ENCODE data around the gene KIF1A.
"Not testable (repeated sequence)": the region's sequence is repeated elsewhere in the genome, so short reads cannot be mapped to it uniquely, and the experiment has no call there.

KIF1A gene

DNA sequence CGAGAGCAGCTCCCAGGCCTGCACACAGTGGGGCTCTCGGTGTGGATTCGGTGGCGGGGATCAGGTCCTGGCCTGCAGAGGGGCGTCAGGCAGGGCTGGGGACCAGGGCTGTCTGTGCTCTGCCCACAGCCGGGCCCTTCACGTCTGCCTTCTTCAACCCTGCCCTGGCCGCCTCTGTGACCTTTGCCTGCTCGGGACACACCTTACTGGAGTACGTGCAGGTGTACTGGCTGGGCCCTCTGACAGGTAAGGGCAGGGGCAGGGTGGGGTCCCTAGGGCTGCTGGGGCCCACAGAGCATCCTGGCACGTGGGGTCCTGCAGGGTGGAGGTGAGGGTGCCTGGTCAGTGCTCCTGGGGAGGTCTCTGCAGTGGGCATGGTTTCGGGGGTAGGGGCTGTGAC is 125.7 kb downstream of the KIF1A start:
- H3K4me3 ChIP-seq, H3K27ac ChIP-seq: not testable (repeated sequence)

GRCh38 chr2:240692583-240693561 is 127.1 kb downstream of the KIF1A start:
- H3K27ac ChIP-seq, H3K4me3 ChIP-seq: not testable (repeated sequence)

DNA sequence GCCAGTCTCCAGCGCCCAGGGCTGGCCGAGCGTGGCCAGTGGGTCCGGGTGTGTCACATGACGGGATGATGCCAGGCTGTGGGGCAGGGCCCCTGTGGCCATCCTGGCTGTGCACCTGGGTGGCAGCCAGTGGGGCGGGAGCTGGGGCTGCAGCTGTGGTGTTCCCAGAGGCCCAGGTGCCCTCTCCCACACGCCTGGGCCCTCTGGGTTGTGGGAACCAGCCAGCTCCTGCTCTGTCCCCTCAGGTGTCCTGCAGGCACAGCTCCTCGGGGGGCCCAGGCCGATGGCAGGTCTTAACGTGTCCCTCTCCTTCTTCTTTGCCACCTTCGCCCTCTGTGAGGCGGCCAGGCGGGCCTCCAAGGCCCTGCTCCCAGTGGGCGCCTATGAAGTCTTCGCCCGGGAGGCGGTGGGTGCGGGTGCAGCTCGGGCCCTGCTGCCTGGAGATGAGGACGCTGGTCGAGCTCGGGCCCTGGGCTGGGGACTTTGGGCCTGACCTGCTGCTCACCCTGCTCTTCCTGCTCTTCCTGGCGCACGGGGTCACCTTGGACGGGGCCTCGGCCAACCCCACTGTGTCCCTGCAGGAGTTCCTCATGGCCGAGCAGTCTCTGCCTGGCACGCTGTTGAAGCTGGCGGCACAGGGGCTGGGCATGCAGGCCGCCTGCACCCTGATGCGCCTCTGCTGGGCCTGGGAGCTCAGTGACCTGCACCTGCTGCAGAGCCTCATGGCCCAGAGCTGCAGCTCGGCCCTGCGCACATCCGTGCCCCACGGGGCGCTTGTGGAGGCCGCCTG is 128.2 kb downstream of the KIF1A start, which contains the start of gene AQP12A:
TSS of gene AQP12A (plus strand) at position 236 of the 790 bp plus-strand sequence. CDS start at position 284, 48 bp downstream.
- not testable (repeated sequence) for H3K4me3 ChIP-seq, H3K27ac ChIP-seq

- not testable (repeated sequence) for H3K4me3 ChIP-seq, H3K27ac ChIP-seq
Measured at GRCh38 chr2:240691075-240691427, 129.0 kb downstream of the KIF1A start.

DNA sequence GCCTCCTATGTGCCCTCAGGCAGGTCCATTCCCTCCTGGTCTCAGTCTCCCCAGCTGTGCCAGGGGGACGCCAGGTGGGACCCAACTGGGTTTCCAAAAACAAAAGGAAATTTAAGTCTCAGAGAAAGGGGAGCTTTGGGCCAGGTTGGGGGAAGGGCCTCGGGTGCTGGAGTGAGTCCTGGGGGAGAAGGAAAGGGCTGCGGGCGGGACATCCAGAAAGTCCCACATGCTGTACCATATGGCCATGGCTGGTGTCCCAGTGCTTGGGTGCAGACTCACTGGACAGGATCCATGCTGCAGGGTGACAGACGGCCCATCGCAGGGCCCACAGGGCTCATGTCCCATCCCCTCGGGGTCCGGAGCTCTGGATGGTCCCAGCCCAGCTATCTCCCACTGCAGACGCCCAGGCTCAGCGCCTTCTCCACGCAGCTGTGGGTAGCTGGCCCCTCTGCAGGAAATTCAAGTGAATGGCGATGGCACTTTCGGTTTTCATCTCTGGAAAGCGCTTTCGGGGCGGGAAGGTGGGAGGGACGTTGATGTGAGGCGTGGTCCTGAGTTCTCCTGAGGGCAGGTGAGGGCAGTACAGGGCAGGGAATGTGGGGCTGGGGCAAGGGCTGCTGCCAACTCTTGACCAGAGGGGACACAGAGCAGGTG is 129.5 kb downstream of the KIF1A start:
- not testable (repeated sequence) for H3K27ac ChIP-seq

GRCh38 chr2:240689975-240690374 is 130.0 kb downstream of the KIF1A start:
- no peak overlapping the region for H3K4me3 ChIP-seq
- H3K27ac ChIP-seq, result no peak overlapping the region

More for the DNA sequence above, 129.5 kb downstream of the KIF1A start:
- H3K4me3 ChIP-seq, result not testable (repeated sequence)

- no peak overlapping the region for H3K27ac ChIP-seq
- no peak overlapping the region for H3K4me3 ChIP-seq
Measured at GRCh38 chr2:240688553-240688919, 131.5 kb downstream of the KIF1A start.

DNA sequence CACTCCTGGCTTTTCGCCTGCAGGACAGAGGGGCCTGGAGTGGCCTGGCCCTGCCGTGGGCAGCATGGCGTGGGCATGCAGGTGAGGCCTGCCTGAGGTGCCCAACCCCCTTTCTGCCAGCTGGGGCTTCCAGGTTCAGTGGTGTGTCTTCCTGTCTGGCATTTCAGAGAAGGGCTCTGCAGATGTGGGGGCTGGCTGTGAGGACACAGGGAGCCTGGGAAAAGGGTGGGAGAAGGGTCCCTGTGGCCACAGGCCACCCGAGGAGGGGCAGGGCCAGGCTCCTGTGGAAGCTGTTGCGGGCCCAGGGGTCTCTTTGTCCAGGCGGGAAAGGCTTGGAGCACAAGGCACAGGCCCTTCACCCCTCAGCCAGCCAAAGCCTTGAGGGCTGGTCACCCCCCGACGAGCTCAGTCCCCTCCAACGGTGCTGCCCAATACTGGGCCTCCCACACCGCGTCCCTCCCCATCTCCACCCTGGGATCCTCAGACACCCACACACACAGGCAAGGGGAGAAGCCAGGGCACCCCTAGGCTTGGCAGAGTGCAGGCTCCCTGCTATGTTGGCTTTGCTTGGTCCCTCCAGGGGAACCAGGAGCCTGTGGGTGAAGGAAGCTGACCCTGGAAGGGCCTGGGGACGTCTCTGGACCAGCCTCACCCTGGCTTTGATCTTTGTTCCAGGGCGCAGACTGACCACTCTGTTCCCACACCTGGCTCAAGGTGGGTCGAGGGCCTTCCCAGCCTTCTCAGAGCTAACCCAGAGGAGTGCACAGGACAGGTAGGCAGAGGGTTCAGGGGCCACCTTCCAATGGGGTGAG is 132.1 kb downstream of the KIF1A start:
- Histone ChIP-seq H3K27ac (no peak overlapping the region), H3K4me3 (no peak overlapping the region)

DNA sequence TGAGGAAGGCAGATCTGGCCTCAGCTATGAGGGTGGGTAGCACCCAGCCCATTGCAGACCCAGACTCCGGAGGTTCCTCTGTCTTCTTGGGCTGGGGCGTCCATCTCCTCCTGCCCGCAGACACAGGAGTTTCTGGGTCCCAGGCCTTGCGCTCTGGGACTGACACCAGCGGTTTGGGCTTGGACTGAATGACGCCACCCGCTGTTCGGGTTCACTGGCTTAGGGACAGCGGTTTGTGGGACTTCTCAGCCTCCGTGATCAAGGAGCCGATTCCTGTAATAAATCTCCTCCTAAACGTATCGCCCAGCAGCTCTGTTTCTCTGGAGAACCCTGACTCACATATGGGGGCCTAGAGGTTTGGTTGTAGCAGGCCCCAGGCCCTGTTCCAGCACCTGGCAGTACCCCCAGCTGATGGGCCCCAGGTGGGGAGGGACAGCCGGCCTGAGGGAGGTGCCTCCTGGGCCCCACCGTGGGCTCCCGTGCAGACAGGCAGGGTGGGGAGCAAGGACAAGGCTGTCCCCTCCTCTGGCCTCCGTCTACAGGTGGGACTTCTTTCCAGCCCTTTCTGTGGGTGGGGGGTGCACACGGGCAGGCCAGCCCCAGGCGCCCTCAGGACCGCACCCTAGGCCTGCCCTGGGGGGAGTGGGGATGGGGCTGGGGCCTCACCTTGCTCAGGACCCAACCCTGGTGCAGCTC is 132.8 kb downstream of the KIF1A start:
- Histone ChIP-seq H3K27ac (no peak overlapping the region), H3K4me3 (no peak overlapping the region)

DNA sequence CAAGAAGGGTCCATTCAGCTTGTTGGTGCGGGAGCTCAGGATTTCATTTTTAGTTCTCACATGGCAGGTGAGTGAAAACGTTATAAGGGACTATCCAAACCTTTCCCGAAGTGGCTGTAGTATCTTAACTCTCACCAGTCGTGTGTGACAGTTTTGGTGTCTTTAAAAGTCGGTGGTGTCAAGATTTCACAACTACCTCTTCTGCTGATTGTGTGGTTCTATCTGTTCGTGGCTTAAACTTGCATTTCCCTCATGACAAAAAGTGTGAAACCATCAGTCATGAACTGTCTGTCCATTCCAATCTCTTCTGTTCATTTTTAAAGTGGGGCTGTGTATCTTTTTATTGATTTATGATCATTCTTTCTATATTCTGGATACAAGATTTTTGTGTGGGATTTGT is 133.6 kb downstream of the KIF1A start:
- no peak overlapping the region for H3K27ac ChIP-seq
- no peak overlapping the region for H3K4me3 ChIP-seq

DNA sequence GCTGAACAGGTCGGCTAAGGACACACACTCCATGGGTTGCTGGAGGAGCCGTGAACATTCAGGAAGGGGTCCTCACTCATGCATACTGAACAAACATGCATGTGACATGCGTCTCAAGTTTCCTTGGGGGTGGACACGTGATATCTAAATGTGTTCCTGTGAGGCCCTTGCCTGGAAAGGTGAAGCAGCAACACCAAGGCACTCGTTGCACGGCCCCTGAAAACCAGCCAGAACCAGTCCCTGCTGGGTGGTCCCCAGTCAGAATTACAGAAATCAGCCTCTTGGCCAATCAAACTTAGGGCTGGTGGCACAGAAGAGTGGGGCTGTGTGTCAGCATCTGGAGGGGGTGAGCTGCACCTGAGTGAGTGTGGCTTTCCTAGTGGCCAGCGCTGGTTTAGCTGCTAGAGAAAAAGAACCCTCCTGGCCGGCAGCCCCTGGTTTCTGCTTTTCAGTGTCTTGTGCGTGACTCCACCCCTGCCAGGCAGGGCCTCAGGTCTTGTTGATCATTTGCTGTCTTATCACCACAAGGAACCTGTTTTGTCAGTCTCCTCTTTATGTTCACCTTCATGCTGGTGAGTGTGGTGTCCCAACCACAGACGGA is 134.1 kb downstream of the KIF1A start:
- H3K27ac ChIP-seq, result no peak overlapping the region

DNA sequence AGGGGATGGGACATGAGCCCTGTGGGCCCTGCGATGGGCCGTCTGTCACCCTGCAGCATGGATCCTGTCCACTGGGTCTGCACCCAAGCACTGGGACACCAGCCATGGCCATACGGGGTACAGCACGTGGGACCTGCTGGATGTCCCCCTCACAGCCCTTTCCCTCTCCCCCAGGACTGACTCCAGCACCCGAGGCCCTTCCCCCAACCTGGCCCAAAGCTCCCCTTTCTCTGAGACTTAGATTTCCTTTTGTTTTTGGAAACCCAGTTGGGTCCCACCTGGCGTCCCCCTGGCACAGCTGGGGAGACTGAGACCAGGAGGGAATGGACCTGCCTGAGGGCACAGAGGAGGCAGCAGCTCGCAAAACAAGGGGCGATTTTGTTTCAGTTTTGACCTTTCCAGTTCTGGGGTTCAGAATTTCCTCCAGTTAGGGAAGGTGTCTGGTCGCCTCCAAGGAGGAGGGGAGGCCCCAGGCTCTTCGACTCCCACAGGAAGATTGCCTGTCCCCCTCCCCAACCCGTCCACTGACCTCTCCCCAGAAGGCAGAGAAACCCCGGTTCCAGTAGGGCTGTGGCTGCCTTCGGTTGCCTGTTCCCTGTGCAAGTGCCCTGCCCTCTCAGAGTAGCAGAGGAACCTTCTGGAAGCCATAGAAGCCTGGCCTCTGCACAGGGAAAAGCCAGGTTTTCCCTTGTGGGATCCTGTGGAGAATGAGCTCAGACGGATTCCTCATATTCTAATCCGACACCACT is 135.9 kb downstream of the KIF1A start:
- H3K4me3 ChIP-seq, H3K27ac ChIP-seq: not testable (repeated sequence)

More for the DNA sequence above, 134.1 kb downstream of the KIF1A start:
- no peak overlapping the region for H3K4me3 ChIP-seq

DNA sequence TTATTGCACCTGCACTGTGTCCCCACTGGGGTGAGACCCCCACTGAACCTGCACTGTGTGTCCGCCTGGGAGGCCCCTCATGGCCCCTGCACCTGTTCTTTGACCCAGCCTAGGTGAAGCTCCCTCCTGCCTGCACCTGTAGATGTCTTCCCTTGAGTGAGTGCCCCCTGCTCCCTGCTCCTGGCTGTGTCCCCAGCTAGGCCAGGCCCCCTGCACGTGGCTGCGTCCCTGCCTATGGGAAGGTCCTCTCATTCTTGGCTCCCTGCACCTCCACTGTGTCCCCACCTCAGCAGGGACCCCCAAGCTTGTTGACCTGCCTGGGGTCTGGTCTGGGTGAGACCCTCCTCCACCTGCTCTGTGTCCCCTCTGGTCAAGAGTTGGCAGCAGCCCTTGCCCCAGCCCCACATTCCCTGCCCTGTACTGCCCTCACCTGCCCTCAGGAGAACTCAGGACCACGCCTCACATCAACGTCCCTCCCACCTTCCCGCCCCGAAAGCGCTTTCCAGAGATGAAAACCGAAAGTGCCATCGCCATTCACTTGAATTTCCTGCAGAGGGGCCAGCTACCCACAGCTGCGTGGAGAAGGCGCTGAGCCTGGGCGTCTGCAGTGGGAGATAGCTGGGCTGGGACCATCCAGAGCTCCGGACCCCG is 136.6 kb downstream of the KIF1A start:
- H3K27ac ChIP-seq, H3K4me3 ChIP-seq: not testable (repeated sequence)

DNA sequence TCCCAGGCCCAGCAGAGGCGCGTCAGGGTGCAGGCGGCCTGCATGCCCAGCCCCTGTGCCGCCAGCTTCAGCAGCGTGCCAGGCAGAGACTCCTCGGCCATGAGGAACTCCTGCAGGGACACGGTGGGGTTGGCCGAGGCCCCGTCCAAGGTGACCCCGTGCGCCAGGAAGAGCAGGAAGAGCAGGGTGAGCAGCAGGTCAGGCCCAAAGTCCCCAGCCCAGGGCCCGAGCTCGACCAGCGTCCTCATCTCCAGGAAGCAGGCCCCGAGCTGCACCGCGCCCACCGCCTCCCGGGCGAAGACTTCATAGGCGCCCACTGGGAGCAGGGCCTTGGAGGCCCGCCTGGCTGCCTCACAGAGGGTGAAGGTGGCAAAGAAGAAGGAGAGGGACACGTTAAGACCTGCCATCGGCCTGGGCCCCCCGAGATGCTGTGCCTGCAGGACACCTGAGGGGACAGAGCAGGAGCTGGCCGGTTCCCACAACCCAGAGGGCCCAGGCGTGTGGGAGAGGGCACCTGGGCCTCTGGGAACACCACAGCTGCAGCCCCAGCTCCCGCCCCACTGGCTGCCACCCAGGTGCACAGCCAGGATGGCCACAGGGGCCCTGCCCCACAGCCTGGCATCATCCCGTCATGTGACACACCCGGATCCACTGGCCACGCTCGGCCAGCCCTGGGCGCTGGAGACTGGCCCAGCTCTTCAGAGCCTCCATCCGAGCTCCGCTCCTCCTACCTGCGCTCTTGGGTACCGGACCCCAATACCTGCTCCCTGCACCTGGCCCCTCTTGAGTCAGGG is 137.4 kb downstream of the KIF1A start, which contains the start of gene AQP12B:
TSS of gene AQP12B (minus strand) at position 455 of the 794 bp plus-strand sequence. CDS start at position 407, 48 bp downstream.
- H3K27ac ChIP-seq, H3K4me3 ChIP-seq: not testable (repeated sequence)

GRCh38 chr2:240680185-240680584 is 139.8 kb downstream of the KIF1A start:
- not testable (repeated sequence) for H3K27ac ChIP-seq, H3K4me3 ChIP-seq

- not testable (repeated sequence) for H3K4me3 ChIP-seq, H3K27ac ChIP-seq
Measured at GRCh38 chr2:240678909-240679308, 141.1 kb downstream of the KIF1A start.
